Neutrophil (primary cell): ENCODE results near the gene TANGO2.

ENCODE experiments used
- H3K27ac ChIP-seq: fragments of 200-600 bp; sonication (generic); 2 replicates; pipeline ENCODE4 v1.5.1; 2016; ENCODE audit warnings: mild to moderate bottlenecking, moderate library complexity
- H3K27me3 ChIP-seq: fragments of 200-600 bp; sonication (generic); 2 replicates; pipeline ENCODE4 v1.6.0; 2016; ENCODE audit warnings: mild to moderate bottlenecking
- H3K36me3 ChIP-seq: fragments of 200-600 bp; sonication (generic); 2 replicates; pipeline ENCODE4 v1.5.1; 2017
- H3K4me1 ChIP-seq, 2 experiments: fragments of 200-600 bp in 1 of 2; sonication (generic) in 1 of 2; 1 replicate in 1 of 2; 2 replicates in 1 of 2; pipeline versions ENCODE4 v1.5.1 to v1.6.1; 2013 to 2016; ENCODE audit warnings: low read depth in 1 of 2, low read length in 1 of 2, mild to moderate bottlenecking in 1 of 2, moderate library complexity in 1 of 2; ENCODE audit not compliant: control insufficient read depth in 1 of 2, insufficient read depth in 1 of 2
- H3K4me3 ChIP-seq, 2 experiments: fragments of 200-600 bp in 1 of 2; sonication (generic) in 1 of 2; 1 replicate in 1 of 2; 2 replicates in 1 of 2; pipeline ENCODE4 v1.5.1; 2013 to 2016; ENCODE audit warnings: low read depth in 1 of 2, low read length in 1 of 2, mild to moderate bottlenecking in 1 of 2, moderate library complexity in 1 of 2
- H3K9me3 ChIP-seq: fragments of 200-600 bp; sonication (generic); 2 replicates; pipeline ENCODE4 v1.5.1; 2016
- CTCF ChIP-seq: fragments of 200-600 bp; sonication (generic); IDR thresholded peaks from 2 replicates; pipeline ENCODE4 v1.5.1; 2016; ENCODE audit warnings: antibody characterized with exemption

TANGO2 gene

GRCh38 chr22:19998991-19999820 is 21.7 kb upstream of the TANGO2 start:
- Histone ChIP-seq H3K4me1 (no peaks in the 10 kb centered on the region), H3K4me3 (no peak overlapping the region), H3K27me3 (peaks cover 23% of the 10 kb centered on the region), H3K36me3 (no peaks in the 10 kb centered on the region), H3K9me3 (no peaks in the 10 kb centered on the region), H3K27ac (no peak overlapping the region)
- TF ChIP-seq CTCF = no peak

DNA sequence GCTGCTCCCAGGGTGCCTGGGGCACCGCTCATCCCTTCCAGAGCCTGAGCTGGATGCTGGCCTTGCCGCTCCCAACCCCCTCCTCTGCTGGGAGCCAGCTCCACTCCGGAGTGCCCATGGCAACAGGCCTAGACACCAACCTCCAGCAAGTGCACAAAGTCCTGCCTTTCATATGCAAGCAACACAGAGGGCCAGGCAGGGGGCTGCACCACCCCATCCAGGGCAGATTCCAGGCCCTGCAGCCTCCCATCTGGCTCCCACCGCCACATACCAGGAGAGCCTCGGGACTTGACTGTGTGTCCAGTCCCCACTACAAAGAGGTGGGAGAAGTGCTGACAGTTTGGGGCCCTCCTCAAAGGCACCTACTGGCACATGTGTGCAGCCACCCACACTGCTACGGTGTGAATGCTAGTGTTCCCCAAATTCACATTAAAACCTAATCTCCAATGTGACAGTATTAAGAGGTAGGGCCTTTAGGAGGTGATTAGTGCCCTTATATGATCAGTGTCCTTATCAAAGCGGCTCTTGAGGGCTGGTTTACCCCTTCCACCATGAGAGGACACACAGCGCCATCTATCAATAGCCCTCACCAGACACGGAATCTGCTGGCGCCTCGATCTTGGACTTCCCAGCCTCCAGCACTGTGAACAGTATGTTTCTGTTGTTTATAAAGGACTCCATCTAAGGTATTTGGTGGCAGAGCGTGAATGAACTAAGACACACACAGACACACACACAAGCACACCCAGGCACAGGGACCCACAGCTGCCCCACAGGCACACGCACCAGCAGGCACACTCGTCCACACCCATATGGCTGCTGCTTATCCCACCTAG is 20.4 kb upstream of the TANGO2 start:
- H3K9me3 ChIP-seq = no peaks in the 10 kb centered on the region
- H3K4me1 ChIP-seq = no peaks in the 10 kb centered on the region
- no peaks in the 10 kb centered on the region for H3K36me3 ChIP-seq
- peaks cover 23% of the 10 kb centered on the region for H3K27me3 ChIP-seq
- TF ChIP-seq CTCF = no peak
- no peak overlapping the region for H3K27ac ChIP-seq
- H3K4me3 ChIP-seq = no peak overlapping the region

GRCh38 chr22:20001082-20001638 is 19.8 kb upstream of the TANGO2 start:
- Histone ChIP-seq H3K4me1 (no peaks in the 10 kb centered on the region), H3K27ac (no peak overlapping the region), H3K27me3 (peaks cover 23% of the 10 kb centered on the region), H3K36me3 (no peaks in the 10 kb centered on the region), H3K4me3 (no peak overlapping the region), H3K9me3 (no peaks in the 10 kb centered on the region)
- no peak for TF ChIP-seq CTCF

- H3K27ac ChIP-seq = no peak overlapping the region
- no peak for TF ChIP-seq CTCF
- no peak overlapping the region for H3K4me3 ChIP-seq
- no peaks in the 10 kb centered on the region for H3K36me3 ChIP-seq
- H3K27me3 ChIP-seq = peaks cover 23% of the 10 kb centered on the region
- H3K4me1 ChIP-seq = no peaks in the 10 kb centered on the region
- H3K9me3 ChIP-seq = no peaks in the 10 kb centered on the region
Measured at GRCh38 chr22:20002128-20002527, 18.8 kb upstream of the TANGO2 start.

DNA sequence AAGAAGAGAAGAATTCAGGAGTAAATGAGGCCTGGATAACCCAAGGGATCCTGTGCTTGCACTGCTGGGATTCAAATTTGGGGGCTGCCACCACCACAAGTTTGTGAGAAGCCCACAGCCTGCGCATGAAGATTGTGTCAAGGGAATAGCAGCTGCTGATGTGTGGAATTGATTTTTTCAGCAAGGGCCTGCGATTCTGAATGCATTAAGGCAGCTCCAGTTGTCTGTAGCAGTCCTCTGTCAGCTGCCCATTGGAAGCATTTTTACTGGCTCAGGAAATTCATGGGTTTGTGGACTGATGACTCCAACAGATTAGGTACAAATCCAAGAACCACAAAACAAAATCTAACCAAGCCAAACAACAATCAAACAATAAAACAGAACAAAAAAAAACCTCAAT is 18.3 kb upstream of the TANGO2 start:
- Histone ChIP-seq H3K4me3 (no peak overlapping the region), H3K9me3 (no peaks in the 10 kb centered on the region), H3K27ac (no peak overlapping the region), H3K36me3 (no peaks in the 10 kb centered on the region), H3K4me1 (no peaks in the 10 kb centered on the region), H3K27me3 (peaks cover 23% of the 10 kb centered on the region)
- no peak for TF ChIP-seq CTCF
